H1 (cell line): ENCODE measurements around the gene SLC17A3. TPM values are rescaled to one million over a fixed set of nuclear protein-coding genes. Genes with fewer than 3 reads are reported as not detected.

Source experiments
- CTCF ChIA-PET: fragments of 300-600 bp; sonication (Branson Sonifier 250); formaldehyde crosslinking; loops from one replicate; lab custom pipeline; 2021; ENCODE audit not compliant: partially characterized antibody; lab: Charles Lee
- POLR2A ChIA-PET: fragments of 300-600 bp; sonication (Branson Sonifier 250); formaldehyde crosslinking; loops from one replicate; lab custom pipeline; 2021; ENCODE audit warnings: inconsistent platforms; ENCODE audit not compliant: partially characterized antibody; lab: Charles Lee
- DNase-seq, 2 experiments: peaks; one replicate each; pipeline versions ENCODE4 v3.0.0 to v3.0.0-alpha.2; 2010 to 2022; ENCODE audit warnings: low spot score in 2 of 2, low read depth in 1 of 2, mixed read lengths in 1 of 2
- FAIRE-seq: peaks from 2 replicates; lab custom pipeline; 2011; peaks lifted over from hg19 to GRCh38; lab: Jason Lieb, UNC
- H2AFZ ChIP-seq: 2 replicates; pipeline ENCODE4 v1.8.1; 2012; ENCODE audit warnings: low read length, inconsistent platforms
- H2AK5ac ChIP-seq: 2 replicates; pipeline ENCODE4 v1.6.1; 2013; ENCODE audit warnings: low read depth, low read length
- H2BK120ac ChIP-seq: replicated peaks from 2 replicates; pipeline ENCODE3; 2013; ENCODE audit warnings: low read depth, low read length, inconsistent platforms
- H2BK12ac ChIP-seq: 2 replicates; pipeline ENCODE4 v1.6.1; 2013; ENCODE audit warnings: low read depth, low read length
- H2BK15ac ChIP-seq: 2 replicates; pipeline ENCODE4 v1.6.1; 2013; ENCODE audit warnings: low read length
- H2BK20ac ChIP-seq: 2 replicates; pipeline ENCODE4 v1.6.1; 2013; ENCODE audit warnings: low read length
- H2BK5ac ChIP-seq: 2 replicates; pipeline ENCODE4 v1.6.1; 2013; ENCODE audit warnings: low read depth, low read length
- H3K14ac ChIP-seq: 2 replicates; pipeline ENCODE4 v1.6.1; 2013; ENCODE audit warnings: inconsistent platforms; ENCODE audit not compliant: insufficient read length
- H3K18ac ChIP-seq: 2 replicates; pipeline ENCODE4 v1.6.1; 2013; ENCODE audit warnings: low read length; ENCODE audit errors: extremely low read depth
- H3K23ac ChIP-seq: 2 replicates; pipeline ENCODE4 v1.6.1; 2013; ENCODE audit warnings: inconsistent platforms; ENCODE audit not compliant: insufficient read length
- H3K23me2 ChIP-seq: 2 replicates; pipeline ENCODE4 v1.6.1; 2013; ENCODE audit warnings: low read depth, low read length
- H3K27ac ChIP-seq: 2 replicates; pipeline ENCODE4 v1.6.1; 2011; ENCODE audit warnings: low read depth, low read length, inconsistent platforms
- H3K27me3 ChIP-seq, 4 experiments: replicated peaks in 1 of 4; 1 replicate in 1 of 4; 2 replicates in 3 of 4; pipeline versions ENCODE4 v1.6.1 to v1.8.1; 2011 to 2013; ENCODE audit warnings: low read length in 3 of 4, mild to moderate bottlenecking in 3 of 4, inconsistent platforms in 2 of 4, mixed read lengths in 2 of 4, moderate library complexity in 1 of 4; ENCODE audit not compliant: control insufficient read depth in 3 of 4, insufficient read depth in 3 of 4; ENCODE audit errors: extremely low read depth in 1 of 4
- H3K36me3 ChIP-seq, 4 experiments: 2 replicates each; pipeline versions ENCODE4 v1.6.1 to v1.8.1; 2011 to 2013; ENCODE audit warnings: mild to moderate bottlenecking in 4 of 4, low read length in 3 of 4, moderate library complexity in 2 of 4, control low read depth in 1 of 4, inconsistent platforms in 1 of 4; ENCODE audit not compliant: insufficient read depth in 4 of 4, control insufficient read depth in 2 of 4
- H3K4ac ChIP-seq: replicated peaks from 2 replicates; pipeline ENCODE3; 2013; ENCODE audit warnings: low read length, low read depth, mixed read lengths, inconsistent platforms; ENCODE audit not compliant: insufficient read length
- H3K4me1 ChIP-seq, 4 experiments: replicated peaks in 1 of 4; 1 replicate in 1 of 4; 2 replicates in 3 of 4; pipeline versions ENCODE4 v1.6.1 to v1.8.1; 2011 to 2013; ENCODE audit warnings: low read length in 3 of 4, inconsistent platforms in 2 of 4, mixed read lengths in 1 of 4; ENCODE audit not compliant: insufficient read depth in 4 of 4, control insufficient read depth in 3 of 4
- H3K4me2 ChIP-seq, 2 experiments: 2 replicates each; pipeline versions ENCODE4 v1.6.1 to v1.8.1; 2011 to 2013; ENCODE audit warnings: low read depth in 2 of 2, low read length in 2 of 2, control low read depth in 1 of 2, inconsistent platforms in 1 of 2, mild to moderate bottlenecking in 1 of 2; ENCODE audit not compliant: insufficient read depth in 1 of 2
- H3K4me3 ChIP-seq, 4 experiments: fragments of 200-600, 300-600 bp in 1 of 4; sonication (generic), shearing (Covaris generic), sonication (Bioruptor Twin) in 1 of 4; 2 replicates each; pipeline versions ENCODE4 v1.5.1 to v1.8.1; 2011 to 2016; ENCODE audit warnings: low read length in 4 of 4, low read depth in 3 of 4, control low read depth in 2 of 4, inconsistent platforms in 2 of 4, mild to moderate bottlenecking in 2 of 4, mixed read lengths in 1 of 4, moderate library complexity in 1 of 4; ENCODE audit not compliant: insufficient read depth in 2 of 4; ENCODE audit errors: extremely low read depth in 1 of 4
- H3K56ac ChIP-seq: replicated peaks from 2 replicates; pipeline ENCODE3; 2013; ENCODE audit warnings: low read depth, mild to moderate bottlenecking, mixed read lengths, low read length, inconsistent platforms; ENCODE audit not compliant: insufficient read length
- H3K79me1 ChIP-seq: 2 replicates; pipeline ENCODE4 v1.6.1; 2013; ENCODE audit warnings: low read depth, low read length, control low read depth
- H3K79me2 ChIP-seq, 2 experiments: 2 replicates each; pipeline versions ENCODE4 v1.6.1 to v1.8.1; 2012 to 2013; ENCODE audit warnings: low read length in 2 of 2, mild to moderate bottlenecking in 2 of 2, inconsistent platforms in 1 of 2; ENCODE audit not compliant: insufficient read depth in 2 of 2, control insufficient read depth in 1 of 2
- H3K9ac ChIP-seq, 4 experiments: replicated peaks in 1 of 4; 1 replicate in 1 of 4; 2 replicates in 3 of 4; pipeline versions ENCODE4 v1.6.1 to v1.8.1; 2011 to 2013; ENCODE audit warnings: low read depth in 3 of 4, low read length in 3 of 4, control low read depth in 2 of 4, mild to moderate bottlenecking in 2 of 4, moderate library complexity in 2 of 4, inconsistent platforms in 1 of 4; ENCODE audit errors: extremely low read depth in 1 of 4
- H3K9me3 ChIP-seq, 2 experiments: 2 replicates each; pipeline versions ENCODE4 v1.6.1 to v1.8.1; 2012 to 2013; ENCODE audit warnings: mild to moderate bottlenecking in 2 of 2, moderate library complexity in 2 of 2, control low read depth in 1 of 2, inconsistent platforms in 1 of 2, low read depth in 1 of 2, low read length in 1 of 2, mixed read lengths in 1 of 2; ENCODE audit not compliant: insufficient read depth in 2 of 2
- H4K20me1 ChIP-seq, 2 experiments: replicated peaks in 1 of 2; 2 replicates each; pipeline versions ENCODE3 to v1.8.1; 2011 to 2013; ENCODE audit warnings: inconsistent platforms in 2 of 2, low read length in 2 of 2, mild to moderate bottlenecking in 1 of 2; ENCODE audit not compliant: insufficient read depth in 2 of 2, control insufficient read depth in 1 of 2
- H4K5ac ChIP-seq: 2 replicates; pipeline ENCODE4 v1.6.1; 2013; ENCODE audit warnings: low read length, low read depth, mixed read lengths, inconsistent platforms; ENCODE audit not compliant: insufficient read length
- H4K8ac ChIP-seq: 2 replicates; pipeline ENCODE4 v1.8.0; 2013; ENCODE audit warnings: mild to moderate bottlenecking, moderate library complexity, low read length, inconsistent platforms; ENCODE audit not compliant: insufficient read depth; ENCODE audit errors: extremely low read depth
- H4K91ac ChIP-seq: replicated peaks from 2 replicates; pipeline ENCODE3; 2013; ENCODE audit warnings: low read length, mixed read lengths, inconsistent platforms; ENCODE audit not compliant: insufficient read length
- CBX8 ChIP-seq: fragments of 300-800, 300-1000 bp; sonication (generic); IDR thresholded peaks from 2 replicates; pipeline ENCODE4 v1.7.1; 2016; ENCODE audit warnings: low read depth, low read length, borderline replicate concordance
- CHD2 ChIP-seq: IDR thresholded peaks from 2 replicates; pipeline ENCODE4 v1.6.1; 2012; ENCODE audit warnings: low read length, improper control_type of control experiment
- YY1 ChIP-seq: IDR thresholded peaks from 2 replicates; pipeline ENCODE4 v1.6.1; 2011; ENCODE audit warnings: low read depth, mild to moderate bottlenecking, low read length
- WGBS, 2 experiments: shearing (Covaris generic) in 1 of 2; methylation state at CpG; one replicate each; pipeline versions ENCODE4 v1.1.6 to v1.1.7; 2013 to 2015; ENCODE audit warnings: low lambda C conversion rate in 2 of 2, mixed read lengths in 2 of 2, inconsistent platforms in 1 of 2, low coverage in 1 of 2, missing lambda C conversion rate in 1 of 2; ENCODE audit not compliant: insufficient replicate concordance in 2 of 2, insufficient coverage in 1 of 2, insufficient read length in 1 of 2; ENCODE audit errors: extremely low coverage in 1 of 2, missing lambda C conversion rate in 1 of 2; 5-methylcytosine and 5-hydroxymethylcytosine counted together
- polyA plus RNA-seq, 7 experiments: library from polyadenylated mRNA; depleted of rRNA in 3 of 7; stranded (reverse) in 5 of 7; unstranded in 2 of 7; fragments of >200 nt in 5 of 7; fragments of 200-250 nt in 2 of 7; gene quantifications; 1 replicate in 5 of 7; 2 replicates in 1 of 7; 4 replicates in 1 of 7; pipeline versions ENCODE4 v1.2.1 to v1.2.3, GENCODE V29; 2011 to 2013; ENCODE audit warnings: missing spikeins in 2 of 7, mixed read lengths in 2 of 7
- total RNA-seq: library from RNA; stranded (reverse); fragmentation: NEBNext Ultra II Directional; extraction: Animal tissue kit (Norgen Biotek cat#: 25700); gene quantifications from 2 replicates; pipeline ENCODE4 v1.2.1, GENCODE V29; 2021

Gene SLC17A3
- total and polyA plus RNA-seq, 2 of the 8 experiments (the other 6 are each of a cell fraction or from before 2014, with no cell fraction given), result not detected

DNA sequence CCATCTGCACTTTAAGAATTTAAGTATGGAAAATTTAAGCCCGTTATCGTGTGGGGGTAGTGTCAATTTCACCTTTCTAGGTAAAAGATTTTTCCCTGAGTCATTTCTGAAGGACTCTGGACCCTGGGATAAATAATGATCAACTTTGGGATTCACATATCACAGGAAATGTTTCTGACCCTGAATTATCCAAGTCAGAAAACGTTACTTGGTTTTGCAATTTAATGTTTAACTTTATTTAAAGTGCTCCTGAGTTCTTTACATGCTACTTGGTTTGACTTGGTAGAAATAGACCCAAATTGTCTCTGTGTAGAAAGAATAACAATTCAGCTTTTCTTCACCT, 1.5 kb upstream of the SLC17A3 start:
- H2BK15ac ChIP-seq, result no peak overlapping the region
- H3K14ac ChIP-seq, result no peak overlapping the region
- H3K27ac ChIP-seq, result no peak overlapping the region
- no peak overlapping the region for H3K23ac ChIP-seq
- H3K36me3 ChIP-seq, result no peaks in the 10 kb centered on the region
- no peaks in the 10 kb centered on the region for H3K23me2 ChIP-seq
- POLR2A ChIA-PET, result no interaction called here
- no peak overlapping the region for H2BK5ac ChIP-seq
- no peak overlapping the region for H2BK20ac ChIP-seq
- H3K4me1 ChIP-seq, result no peaks in the 10 kb centered on the region
- no peak overlapping the region for H3K56ac ChIP-seq
- no peaks in the 10 kb centered on the region for H4K20me1 ChIP-seq
- no peaks in the 10 kb centered on the region for H3K9me3 ChIP-seq
- H3K79me2 ChIP-seq, result no peaks in the 10 kb centered on the region
- H3K4me3 ChIP-seq, result no peak overlapping the region
- no peak overlapping the region for H4K8ac ChIP-seq
- CTCF ChIA-PET, result interaction anchor here (0.7 to 1.2 kb wide), 3 partner anchors 10 to 117 kb away, joined by 3 read pairs; no protein-coding TSS in a partner anchor
- DNase-seq, result no peak
- no peak overlapping the region for H4K5ac ChIP-seq
- 92% methylated on average over 3 of the region's 3 CpGs; no CpG with 5 or more reads in 1 of the 2 experiments for WGBS, 2 experiments
- H3K79me1 ChIP-seq, result no peaks in the 10 kb centered on the region
- no peak overlapping the region for H3K4me2 ChIP-seq
- no peak for FAIRE-seq
- H2BK12ac ChIP-seq, result no peak overlapping the region
- no peak overlapping the region for H3K18ac ChIP-seq
- no peaks in the 10 kb centered on the region for H3K27me3 ChIP-seq
- H2AK5ac ChIP-seq, result no peak overlapping the region
- H3K9ac ChIP-seq, result no peak overlapping the region
- H2BK120ac ChIP-seq, result no peak overlapping the region
- no peak overlapping the region for H2AFZ ChIP-seq
- TF ChIP-seq YY1, result no peak
- TF ChIP-seq CBX8, result no peak
- TF ChIP-seq CHD2, result no peak
- H4K91ac ChIP-seq, result no peak overlapping the region
- no peak overlapping the region for H3K4ac ChIP-seq
